Activated CD4-positive, CD25-positive, alpha-beta regulatory T cell treated with anti-CD3 and anti-CD28 coated beads, Interleukin-2, amount 50 U/mL, for 16 hours (primary cell): ENCODE results near the gene ANO1.
"Not testable (repeated sequence)": the region's sequence is repeated elsewhere in the genome, so short reads cannot be mapped to it uniquely, and the experiment has no call there.

ENCODE experiments used
- DNase-seq: peaks from one replicate; pipeline ENCODE4 v3.0.0-alpha.2; 2020; ENCODE audit warnings: low read depth, low spot score

ANO1 gene

GRCh38 chr11:70078095-70078780, at the start of gene ANO1:
Gene ANO1, plus strand, starts transcription at chr11:70078317. Its CDS starts 290 bp downstream, at chr11:70078607.
- no peak for DNase-seq

- no peak for DNase-seq
Observed at GRCh38 chr11:70029115-70029860, 48.8 kb upstream of the ANO1 start.

GRCh38 chr11:70029861-70030380, 48.2 kb upstream of the ANO1 start:
- no peak for DNase-seq

- DNase-seq: no peak
Observed at GRCh38 chr11:70030412-70030811, 47.7 kb upstream of the ANO1 start.

GRCh38 chr11:70031631-70032469, 46.3 kb upstream of the ANO1 start:
- no peak for DNase-seq

GRCh38 chr11:70032470-70032795, 45.7 kb upstream of the ANO1 start:
- no peak for DNase-seq

- no peak for DNase-seq
Observed at GRCh38 chr11:70032943-70033710, 45.0 kb upstream of the ANO1 start.

- no peak for DNase-seq
Observed at GRCh38 chr11:70033711-70034070, 44.4 kb upstream of the ANO1 start.

- no peak for DNase-seq
Observed at GRCh38 chr11:70034740-70035365, 43.3 kb upstream of the ANO1 start.

- not testable (repeated sequence) for DNase-seq
Observed at GRCh38 chr11:70035665-70036064, 42.5 kb upstream of the ANO1 start.

- DNase-seq: no peak
Observed at GRCh38 chr11:70036971-70037882, 40.9 kb upstream of the ANO1 start.

GRCh38 chr11:70038034-70038834, 39.9 kb upstream of the ANO1 start:
- DNase-seq: no peak

- no peak for DNase-seq
Observed at GRCh38 chr11:70040452-70040851, 37.7 kb upstream of the ANO1 start.

- no peak for DNase-seq
Observed at GRCh38 chr11:70040869-70041501, 37.1 kb upstream of the ANO1 start.

- no peak for DNase-seq
Observed at GRCh38 chr11:70043482-70043881, 34.6 kb upstream of the ANO1 start.

- no peak for DNase-seq
Observed at GRCh38 chr11:70046089-70046488, 32.0 kb upstream of the ANO1 start.

- no peak for DNase-seq
Observed at GRCh38 chr11:70048279-70049024, 29.7 kb upstream of the ANO1 start.

- DNase-seq: no peak
Observed at GRCh38 chr11:70049045-70049444, 29.1 kb upstream of the ANO1 start.
